ENCODE results near the gene FTCD. TPM values are rescaled to one million over a fixed set of nuclear protein-coding genes. Genes with fewer than 3 reads are reported as not detected.
"Not testable (repeated sequence)": the region's sequence is repeated elsewhere in the genome, so short reads cannot be mapped to it uniquely, and the experiment has no call there.

The FTCD gene
- total and polyA plus RNA-seq, 2 of the 8 experiments (the other 6 are each of a cell fraction or from before 2014, with no cell fraction given), result 3.3 to 4.9 TPM

- H2BK20ac ChIP-seq (ENCODE audit: low read length); H3K9ac ChIP-seq (replicated peaks in 1 of 4; ENCODE audit: extremely low read depth in 1 of 4, low read depth in 3 of 4, low read length in 3 of 4); H3K27me3 ChIP-seq (replicated peaks in 1 of 4; ENCODE audit: control insufficient read depth in 3 of 4, extremely low read depth in 1 of 4, insufficient read depth in 3 of 4, low read length in 3 of 4); H4K8ac ChIP-seq (ENCODE audit: extremely low read depth, insufficient read depth, low read length); H3K4ac ChIP-seq (replicated peaks; ENCODE audit: insufficient read length, low read depth, low read length); H3K36me3 ChIP-seq (ENCODE audit: control insufficient read depth in 2 of 4, insufficient read depth in 4 of 4, low read length in 3 of 4); H3K4me2 ChIP-seq (ENCODE audit: insufficient read depth in 1 of 2, low read depth in 2 of 2, low read length in 2 of 2); H4K91ac ChIP-seq (replicated peaks; ENCODE audit: insufficient read length, low read length); H3K56ac ChIP-seq (replicated peaks; ENCODE audit: insufficient read length, low read depth, low read length); H3K27ac ChIP-seq (ENCODE audit: low read depth, low read length); POLR2A ChIA-PET (ENCODE audit: partially characterized antibody); H3K23me2 ChIP-seq (ENCODE audit: low read depth, low read length); H2BK15ac ChIP-seq (ENCODE audit: low read length); H2AK5ac ChIP-seq (ENCODE audit: low read depth, low read length); H3K18ac ChIP-seq (ENCODE audit: extremely low read depth, low read length); DNase-seq (ENCODE audit: low read depth in 1 of 2, low spot score in 2 of 2); H2BK5ac ChIP-seq (ENCODE audit: low read depth, low read length); H2BK12ac ChIP-seq (ENCODE audit: low read depth, low read length); H3K14ac ChIP-seq (ENCODE audit: insufficient read length); H2AFZ ChIP-seq (ENCODE audit: low read length); H2BK120ac ChIP-seq (replicated peaks; ENCODE audit: low read depth, low read length); H3K79me1 ChIP-seq (ENCODE audit: low read depth, low read length); H4K5ac ChIP-seq (ENCODE audit: insufficient read length, low read depth, low read length); H3K4me3 ChIP-seq (ENCODE audit: extremely low read depth in 1 of 4, insufficient read depth in 2 of 4, low read depth in 3 of 4, low read length in 4 of 4); H3K23ac ChIP-seq (ENCODE audit: insufficient read length); FAIRE-seq; H3K9me3 ChIP-seq (ENCODE audit: insufficient read depth in 2 of 2, low read depth in 1 of 2, low read length in 1 of 2): not testable (repeated sequence)
- WGBS, 2 experiments (ENCODE audit: extremely low coverage in 1 of 2, insufficient coverage in 1 of 2, insufficient read length in 1 of 2, insufficient replicate concordance in 2 of 2, low coverage in 1 of 2, low lambda C conversion rate in 2 of 2, missing lambda C conversion rate in 1 of 2), result 89% methylated on average over 3 of the region's 3 CpGs; no CpG with 5 or more reads in 1 of the 2 experiments
- H3K79me2 ChIP-seq (ENCODE audit: control insufficient read depth in 1 of 2, insufficient read depth in 2 of 2, low read length in 2 of 2), result peaks cover 0 to 41% of the 10 kb centered on the region in 2 experiments; a peak in 2 of 4 replicates
- H4K20me1 ChIP-seq (replicated peaks in 1 of 2; ENCODE audit: control insufficient read depth in 1 of 2, insufficient read depth in 2 of 2, low read length in 2 of 2), result peaks cover 0 to 14% of the 10 kb centered on the region in 2 experiments
- H3K4me1 ChIP-seq (replicated peaks in 1 of 4; ENCODE audit: control insufficient read depth in 3 of 4, insufficient read depth in 4 of 4, low read length in 3 of 4), result peaks cover 0 to 14% (median 5%) of the 10 kb centered on the region in 4 experiments; a peak in 5 of 7 replicates
- CTCF ChIA-PET (ENCODE audit: partially characterized antibody), result interaction anchor here (1.4 to 2.8 kb wide), 4 partner anchors 9 to 34 kb away, joined by 3 to 11 read pairs (median 5); no protein-coding TSS in a partner anchor
Observed at GRCh38 chr21:46176443-46177129, 21.2 kb upstream of the FTCD start.

Measured in H1 (cell line).